Measurements from ENCODE around the gene TPSAB1.

The TPSAB1 gene

DNA sequence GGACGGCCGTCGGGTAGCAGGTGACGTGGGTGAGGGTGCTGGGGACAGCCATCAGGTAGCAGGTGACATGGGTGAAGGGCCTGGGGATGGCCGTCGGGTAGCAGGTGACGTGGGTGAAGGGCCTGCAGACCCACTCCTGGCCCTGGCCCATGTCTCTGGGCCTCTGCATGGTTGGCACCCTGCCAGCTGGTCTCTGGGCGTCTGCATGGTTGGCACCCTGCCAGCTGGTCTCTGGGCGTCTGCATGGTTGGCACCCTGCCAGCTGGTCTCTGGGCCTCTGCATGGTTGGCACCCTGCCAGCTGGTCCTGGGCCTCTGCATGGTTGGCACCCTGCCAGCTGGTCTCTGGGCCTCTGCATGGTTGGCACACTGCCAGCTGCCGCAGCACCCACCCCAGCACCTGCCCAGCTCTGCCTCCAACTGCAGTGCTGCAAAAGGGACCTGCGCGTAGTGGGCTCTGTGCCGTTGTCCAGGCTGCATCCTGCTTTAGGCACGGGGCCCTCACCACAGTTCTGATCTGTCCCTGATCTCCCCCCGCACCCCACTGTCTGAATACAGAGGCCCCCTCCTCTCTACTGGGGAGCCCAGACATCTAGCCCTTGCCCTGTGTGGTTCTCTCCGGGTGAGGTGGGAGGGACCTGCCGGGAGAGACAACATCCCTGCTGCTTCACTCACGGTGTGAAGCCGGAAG, 31.4 kb downstream of the TPSAB1 start:
- DNase-seq: peak; percentile 12

DNA sequence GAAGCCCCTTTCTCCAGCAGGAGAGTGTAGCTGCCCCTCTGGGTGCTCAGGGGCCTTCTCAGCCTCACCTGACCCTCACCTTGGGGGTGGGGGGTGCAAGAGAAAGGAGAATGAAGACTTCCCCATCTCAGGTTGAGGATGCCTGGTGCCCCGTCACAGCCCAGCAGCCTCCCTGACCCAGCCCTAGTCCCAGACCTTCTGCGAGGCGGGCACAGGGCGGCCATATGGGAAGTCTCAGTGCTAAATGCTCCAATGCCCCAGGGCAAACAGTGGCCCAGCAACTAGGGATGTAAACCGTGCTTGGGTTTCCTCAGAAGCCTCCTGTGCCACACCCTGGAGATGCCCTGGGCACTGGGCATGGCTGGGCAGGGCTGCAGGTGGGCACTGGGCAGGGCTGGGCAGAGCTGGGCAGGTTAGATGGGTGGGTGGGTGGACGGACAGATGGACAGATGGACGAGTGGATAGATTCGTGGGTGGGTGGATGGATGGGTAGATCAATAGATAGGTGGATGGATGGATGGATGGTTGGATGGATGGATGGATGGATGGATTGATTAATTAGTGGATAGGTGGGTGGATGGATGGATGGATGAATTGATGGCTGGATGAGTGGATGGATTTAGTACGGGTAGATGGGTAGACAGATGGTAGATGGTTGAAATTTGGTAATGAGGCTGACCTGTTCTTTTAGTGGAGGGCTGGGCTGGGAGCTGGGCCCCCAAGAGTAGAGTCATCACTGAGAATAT, 32.1 kb downstream of the TPSAB1 start:
- DNase-seq: no peak

DNA sequence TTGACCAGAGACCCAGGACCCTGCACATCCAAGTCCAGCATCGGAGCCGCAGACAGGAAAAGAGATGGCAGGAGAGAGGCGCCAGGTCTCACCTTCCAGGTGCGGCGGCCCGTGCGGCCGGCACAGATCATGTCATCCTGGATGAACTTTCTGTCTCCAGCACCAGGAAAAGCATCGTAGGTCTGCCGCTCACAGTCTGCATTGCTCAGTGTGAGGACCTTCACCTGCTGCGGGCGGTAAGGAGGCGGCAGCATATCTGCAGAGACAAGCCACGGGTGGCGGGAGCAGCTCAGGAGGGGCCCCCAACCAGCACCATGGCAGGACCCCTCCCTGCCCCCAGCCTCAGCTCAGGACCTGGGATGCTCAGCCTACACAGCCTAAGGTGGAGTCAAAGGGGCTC, 33.3 kb downstream of the TPSAB1 start:
- DNase-seq: no peak

- DNase-seq: no peak
Observed at GRCh38 chr16:1274767-1275166, 34.3 kb downstream of the TPSAB1 start.

DNA sequence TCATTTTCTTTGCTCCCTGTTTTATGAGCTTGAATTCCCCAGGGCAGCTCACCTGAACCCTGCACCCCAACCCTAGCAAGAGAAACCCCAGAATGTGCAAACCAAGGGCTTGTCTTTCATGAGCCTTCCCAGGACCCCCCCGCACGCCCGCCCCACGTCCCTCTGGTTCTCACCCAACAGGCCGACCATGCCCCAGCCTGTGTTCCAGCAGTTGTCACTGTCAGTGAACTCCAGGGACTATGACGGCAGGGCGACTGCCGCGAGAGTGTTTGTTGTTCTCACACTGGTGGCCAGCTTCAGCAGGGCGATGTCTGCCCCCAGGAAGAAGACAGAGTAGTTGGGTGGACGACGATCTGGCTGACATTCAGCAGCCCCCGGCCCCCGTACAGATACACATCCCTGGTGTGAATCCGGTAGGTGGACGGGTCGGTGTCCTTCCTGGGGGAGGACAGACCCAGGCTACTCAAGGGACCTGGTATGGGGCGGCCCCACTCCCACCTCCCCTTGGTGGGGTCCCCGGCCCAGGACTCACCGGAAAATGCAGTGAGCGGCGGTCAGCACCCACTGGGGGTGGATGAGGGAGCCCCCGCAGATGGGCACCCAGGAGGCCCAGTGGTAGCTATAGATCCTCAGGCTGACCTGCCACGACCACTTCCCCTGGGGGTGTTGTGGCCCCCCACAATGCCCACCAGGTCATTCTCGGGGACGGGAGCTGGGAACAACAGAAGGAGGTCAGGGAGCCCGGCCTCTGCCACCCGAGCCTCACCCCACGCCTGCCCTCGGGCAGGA, 35.5 kb downstream of the TPSAB1 start:
- no peak for DNase-seq

DNA sequence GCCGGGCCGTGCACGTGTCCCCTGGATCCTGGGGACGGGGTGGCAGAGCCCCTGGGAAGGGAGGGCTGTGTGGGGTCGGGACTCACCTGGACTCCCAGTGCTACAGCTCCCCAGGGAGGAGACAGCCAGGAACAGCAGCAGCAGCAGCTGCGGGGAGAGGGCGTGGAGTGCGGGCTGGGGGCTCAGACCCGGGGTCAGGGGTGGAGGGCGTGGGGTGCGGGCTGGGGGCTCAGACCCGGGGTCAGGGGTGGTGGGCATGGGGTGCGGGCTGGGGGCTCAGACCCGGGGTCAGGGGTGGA, 36.0 kb downstream of the TPSAB1 start:
- no peak for DNase-seq

DNA sequence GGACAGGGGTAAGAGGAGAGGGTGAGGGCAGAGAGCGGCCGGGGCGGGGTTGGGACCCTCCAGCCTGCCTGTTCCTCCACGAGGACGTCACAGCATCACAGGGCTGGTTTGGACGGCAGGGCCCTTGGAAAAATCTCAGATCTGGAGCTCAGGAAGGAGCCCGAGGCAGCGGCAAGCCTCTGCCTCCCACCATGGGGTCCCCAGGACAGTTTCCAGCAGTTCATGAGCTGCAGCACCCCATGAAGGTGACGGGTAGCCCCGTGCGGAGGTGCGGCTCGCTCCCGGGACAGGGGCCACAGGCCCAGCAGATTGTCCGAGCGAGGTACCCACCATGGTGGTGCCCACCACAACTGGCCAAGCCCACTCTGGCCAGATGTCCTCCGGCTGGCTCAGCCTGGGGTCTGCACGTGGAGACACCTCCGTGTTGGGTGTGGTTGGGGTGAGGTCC, 36.7 kb downstream of the TPSAB1 start:
- no peak for DNase-seq

DNA sequence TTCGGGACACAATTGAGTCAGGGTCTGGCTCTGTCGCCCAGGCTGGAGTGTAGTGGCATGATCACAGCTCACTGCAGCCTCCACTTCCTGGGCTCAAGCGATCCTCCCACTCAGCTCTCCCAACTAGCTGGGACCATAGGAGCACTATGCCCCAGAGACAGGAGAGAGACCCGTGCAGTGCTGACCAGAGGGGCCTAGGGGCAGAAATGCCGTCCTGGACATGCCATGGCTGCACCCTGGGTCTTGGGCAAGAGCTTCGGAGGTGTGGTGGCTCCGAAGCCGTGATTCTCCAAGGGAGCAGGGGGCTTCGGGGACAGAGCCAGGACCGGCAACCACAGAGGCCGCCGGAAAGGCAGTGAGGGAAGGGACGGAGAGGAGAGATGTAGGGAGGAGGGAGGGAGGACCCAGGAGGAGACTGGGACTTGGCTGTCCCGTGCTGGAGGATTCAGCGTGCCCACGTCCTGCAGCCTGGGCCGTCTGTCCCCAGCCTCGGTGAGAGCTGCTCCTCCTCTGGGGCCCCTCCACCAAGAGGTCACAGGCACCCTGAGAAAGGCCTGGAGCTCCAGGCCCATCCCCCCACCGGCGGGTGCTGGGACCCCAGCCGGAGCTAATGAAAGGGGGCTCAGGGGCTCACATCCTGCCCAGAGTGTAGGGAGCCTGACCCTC, 37.2 kb downstream of the TPSAB1 start:
- DNase-seq: no peak

GRCh38 chr16:1278477-1278876, 38.0 kb downstream of the TPSAB1 start:
- peak; percentile 19 for DNase-seq

DNA sequence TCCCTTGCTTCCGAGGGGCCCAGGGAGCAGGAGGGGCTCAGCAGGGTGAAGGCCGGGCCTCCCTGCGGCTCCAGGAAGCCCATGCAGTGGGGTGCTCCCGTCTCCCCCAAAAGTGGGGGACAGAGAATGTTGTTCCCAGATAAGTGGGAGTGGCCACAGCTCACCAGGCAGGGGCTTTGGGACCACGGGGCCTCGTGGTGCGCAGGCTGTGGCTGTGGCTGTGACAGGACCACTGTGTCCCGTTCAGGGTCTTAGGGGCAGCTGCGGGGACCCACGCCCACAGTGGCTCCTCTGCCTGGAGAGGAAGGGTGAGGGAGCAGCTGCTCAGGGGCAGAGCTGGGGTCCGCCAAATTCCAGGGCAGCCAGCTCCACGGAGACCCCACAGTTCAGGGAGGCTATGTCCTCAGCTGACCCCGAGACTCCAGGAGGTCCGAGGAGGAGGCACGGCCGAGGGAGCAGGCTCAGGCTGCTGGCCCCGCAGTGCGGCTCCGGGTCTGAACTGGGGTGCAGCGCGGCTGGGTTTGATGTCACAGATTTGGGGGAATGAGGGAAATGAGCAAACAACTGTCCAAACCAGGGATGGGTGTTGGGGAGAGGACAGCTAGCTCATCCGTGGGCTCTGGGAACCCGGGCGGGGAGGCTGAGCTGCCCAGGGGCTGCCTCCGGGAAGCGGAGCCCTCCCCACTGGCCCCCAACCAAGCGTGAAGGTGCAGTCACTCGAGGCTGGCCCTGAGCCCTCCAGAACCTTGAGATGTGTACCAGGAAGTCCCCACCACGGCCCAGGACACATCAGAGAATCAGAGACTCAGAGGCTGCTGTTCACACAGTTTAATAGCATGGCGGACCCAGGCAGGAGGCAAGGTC, 38.8 kb downstream of the TPSAB1 start:
- DNase-seq: no peak

GRCh38 chr16:1279945-1280589, 39.6 kb downstream of the TPSAB1 start:
- DNase-seq: no peak

GRCh38 chr16:1280783-1281182, 40.3 kb downstream of the TPSAB1 start:
- no peak for DNase-seq

DNA sequence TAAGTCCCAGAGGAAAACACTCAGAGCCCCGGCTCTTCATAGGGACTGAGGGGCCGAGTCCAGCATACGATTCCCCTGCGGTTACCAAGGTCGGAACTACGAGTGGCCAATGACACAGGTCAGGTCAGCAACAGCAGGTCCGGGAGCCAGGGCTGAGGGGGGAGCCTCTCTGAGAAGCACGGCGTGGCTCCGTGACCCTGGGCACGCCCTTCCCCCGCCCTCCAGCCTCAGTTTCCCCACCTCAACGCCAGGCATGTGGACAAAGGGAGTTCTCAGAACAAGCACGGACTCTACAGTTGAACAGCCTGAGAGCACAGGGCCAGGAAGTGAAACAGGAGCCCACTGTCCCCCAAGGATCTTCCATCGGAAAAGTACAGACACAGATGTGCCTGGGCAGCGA, 41.0 kb downstream of the TPSAB1 start:
- no peak for DNase-seq

GRCh38 chr16:1282324-1282973, 41.9 kb downstream of the TPSAB1 start:
- no peak for DNase-seq

- DNase-seq: no peak
Observed at GRCh38 chr16:1283296-1283695, 42.8 kb downstream of the TPSAB1 start.

DNA sequence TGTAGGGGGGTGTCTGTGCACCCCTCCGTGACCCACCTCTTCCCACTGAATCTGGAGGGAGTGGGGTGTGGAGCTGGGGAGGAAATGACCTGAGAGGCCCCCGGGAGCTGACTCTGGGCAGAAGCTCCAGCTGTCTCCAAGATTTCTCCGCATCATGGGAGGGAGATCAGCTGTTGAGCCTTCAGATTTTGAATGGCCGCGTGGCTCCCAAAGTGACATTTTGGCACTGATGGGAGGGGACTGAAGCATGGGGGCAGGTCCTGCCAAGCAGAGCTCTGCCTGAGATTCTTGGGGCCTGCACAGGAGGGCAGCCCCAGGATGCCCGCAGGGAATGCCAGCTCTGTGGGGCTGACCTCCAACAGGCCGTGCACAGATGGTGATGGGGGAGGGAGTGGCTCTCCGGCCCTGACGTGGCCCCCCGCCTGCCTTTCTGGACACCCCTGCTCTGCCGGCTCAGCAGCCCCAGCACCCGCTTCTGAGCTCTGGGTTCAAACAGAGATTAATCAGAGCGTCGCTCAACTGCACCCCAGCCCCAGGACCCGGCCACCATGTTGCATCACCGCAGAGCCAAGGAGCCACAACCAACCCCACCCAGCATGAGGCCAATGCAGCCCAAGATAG, 43.6 kb downstream of the TPSAB1 start:
- no peak for DNase-seq

DNA sequence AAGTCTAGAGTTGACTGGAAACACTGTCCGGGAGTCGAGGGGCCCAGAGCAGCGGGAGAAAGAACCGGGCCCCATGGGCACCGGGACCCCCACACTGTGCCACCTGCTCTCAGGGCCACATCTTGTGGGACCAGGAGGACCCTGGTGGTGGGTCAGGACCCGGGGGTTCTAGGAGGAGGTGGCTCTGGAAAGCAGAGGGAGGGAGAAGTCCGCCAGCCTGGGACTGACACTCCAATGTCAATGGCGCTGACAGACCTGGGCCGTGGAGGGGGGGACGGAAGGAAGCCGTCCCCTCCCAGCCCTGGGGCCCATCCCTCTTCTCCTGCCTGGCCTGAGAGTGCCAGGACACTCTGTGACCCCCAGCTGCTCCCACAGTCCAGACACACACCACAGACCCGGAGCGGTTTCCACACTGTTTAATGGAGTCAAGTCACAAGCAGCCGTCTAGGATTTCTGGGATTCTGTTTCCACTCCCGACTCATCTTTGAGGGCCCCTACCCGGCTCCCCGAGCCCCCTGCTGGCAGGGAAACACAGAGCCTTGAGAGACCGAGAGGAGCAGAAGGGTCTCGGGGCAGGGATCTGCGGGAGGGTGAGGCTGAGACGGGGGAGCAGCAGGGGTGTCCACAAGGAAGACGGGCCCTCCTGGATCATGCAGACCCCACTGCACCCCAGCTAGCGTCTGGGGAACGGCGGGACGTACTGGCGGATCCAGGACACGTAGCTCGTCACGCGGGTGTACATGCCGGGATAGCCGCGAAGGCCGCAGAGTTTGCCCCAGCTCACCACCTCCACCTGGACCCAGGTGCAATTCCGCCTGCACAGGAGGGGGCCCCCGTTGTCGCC, 45.4 kb downstream of the TPSAB1 start:
- no peak for DNase-seq

- no peak for DNase-seq
Observed at GRCh38 chr16:1286513-1287094, 46.1 kb downstream of the TPSAB1 start.

- DNase-seq: no peak
Observed at GRCh38 chr16:1287982-1288670, 47.6 kb downstream of the TPSAB1 start.

Measured in OCI-M1 (cell line).